ENCODE results near the gene ITPK1.

ITPK1 gene

GRCh38 chr14:92931681-92932447, 183.9 kb downstream of the ITPK1 start:
- ATAC-seq = no peak
- TF ChIP-seq TSHZ2 (CRISPR knock-in tag; IDR thresholded peaks at IDR 0.05) (no peak), RARB (CRISPR knock-in tag; IDR thresholded peaks at IDR 0.05) (no peak), PATZ1 (CRISPR knock-in tag; IDR thresholded peaks at IDR 0.05; ENCODE audit: borderline replicate concordance) (no peak), ARNTL (CRISPR knock-in tag; IDR thresholded peaks at IDR 0.05; ENCODE audit: borderline replicate concordance, low read depth) (no peak), SNAI2 (CRISPR knock-in tag; IDR thresholded peaks at IDR 0.05) (no peak), ZC3H10 (CRISPR knock-in tag; IDR thresholded peaks at IDR 0.05) (no peak)

- TF ChIP-seq ZNF565 (CRISPR knock-in tag; conservative IDR thresholded peaks at IDR 0.05; ENCODE audit: low read depth) (no peak), ZC3H10 (CRISPR knock-in tag; IDR thresholded peaks at IDR 0.05) (no peak), ESRRG (CRISPR knock-in tag; IDR thresholded peaks at IDR 0.05) (no peak), OSR1 (CRISPR knock-in tag; IDR thresholded peaks at IDR 0.05) (no peak), POU6F1 (CRISPR knock-in tag; IDR thresholded peaks at IDR 0.05; ENCODE audit: borderline replicate concordance, low read depth) (no peak), ZNF70 (CRISPR knock-in tag; IDR thresholded peaks at IDR 0.05) (no peak), CREB5 (CRISPR knock-in tag; IDR thresholded peaks at IDR 0.05; ENCODE audit: low read depth) (no peak), GLIS3 (CRISPR knock-in tag; IDR thresholded peaks at IDR 0.05) (no peak), BACH2 (CRISPR knock-in tag; IDR thresholded peaks at IDR 0.05; ENCODE audit: borderline replicate concordance) (no peak), ARNTL (CRISPR knock-in tag; IDR thresholded peaks at IDR 0.05; ENCODE audit: borderline replicate concordance, low read depth) (no peak), ZFP3 (CRISPR knock-in tag; IDR thresholded peaks at IDR 0.05) (no peak), CSDC2 (CRISPR knock-in tag; IDR thresholded peaks at IDR 0.05) (no peak)
- ATAC-seq = no peak
These were observed 184.8 kb downstream of the ITPK1 start for GRCh38 chr14:92930737-92931602.

- ATAC-seq = no peak
- no peak for TF ChIP-seq GLIS3 (CRISPR knock-in tag; IDR thresholded peaks at IDR 0.05)
- TF ChIP-seq RARB (CRISPR knock-in tag; IDR thresholded peaks at IDR 0.05) = no peak
- TF ChIP-seq ZNF8 (CRISPR knock-in tag; IDR thresholded peaks at IDR 0.05) = no peak
- TF ChIP-seq TSHZ2 (CRISPR knock-in tag; IDR thresholded peaks at IDR 0.05) = no peak
- TF ChIP-seq OSR1 (CRISPR knock-in tag; IDR thresholded peaks at IDR 0.05) = no peak
- no peak for TF ChIP-seq CSDC2 (CRISPR knock-in tag; IDR thresholded peaks at IDR 0.05)
- no peak for TF ChIP-seq TOX (CRISPR knock-in tag; IDR thresholded peaks at IDR 0.05; ENCODE audit: borderline replicate concordance)
- TF ChIP-seq ZFP30 (CRISPR knock-in tag; IDR thresholded peaks at IDR 0.05) = no peak
- no peak for TF ChIP-seq ZNF565 (CRISPR knock-in tag; conservative IDR thresholded peaks at IDR 0.05; ENCODE audit: low read depth)
- no peak for TF ChIP-seq ISL1 (CRISPR knock-in tag; IDR thresholded peaks at IDR 0.05)
These were observed 185.8 kb downstream of the ITPK1 start for GRCh38 chr14:92929689-92930608.
